ENCODE measurements around the gene GMIP. TPM values are rescaled to one million over a fixed set of nuclear protein-coding genes. Genes with fewer than 3 reads are reported as not detected.

Gene GMIP
- total and polyA plus RNA-seq, 2 of the 13 experiments (the other 11 are each of a cell fraction or from before 2014, with no cell fraction given): 1.5 to 1.8 TPM

- in situ Hi-C loops (cut with HindIII; ENCODE audit: extremely low pct_ligation_motif_present, low pct_unique_long_range_greater_than_20kb): no loop called here
These were observed 54.9 kb downstream of the GMIP start for GRCh38 chr19:19588546-19588945.

More at GRCh38 chr19:19588546-19588945, 54.9 kb downstream of the GMIP start:
- no peak overlapping the region for H2AFZ ChIP-seq (ENCODE audit: low read length)
- H3K27ac ChIP-seq (ENCODE audit: extremely low read length, insufficient read depth, low read length): no peak overlapping the region
- FAIRE-seq (no peak), DNase-seq (ENCODE audit: low spot score) (no peak), ATAC-seq (no peak)
- H3K9me3 ChIP-seq (ENCODE audit: low read length): no peaks in the 10 kb centered on the region
- H3K4me1 ChIP-seq (ENCODE audit: insufficient read depth, low read length): no peaks in the 10 kb centered on the region
- BruUV-seq (replicated peaks): no TSS peak
- no peaks in the 10 kb centered on the region for H3K79me2 ChIP-seq (ENCODE audit: insufficient read depth, low read length)
- H3K36me3 ChIP-seq (replicated peaks in 1 of 2; ENCODE audit: control insufficient read depth in 1 of 2, insufficient read depth in 2 of 2, low read length in 2 of 2): no peaks in the 10 kb centered on the region
- H3K9ac ChIP-seq (ENCODE audit: insufficient read depth, low read depth, low read length): no peak overlapping the region
- H3K4me2 ChIP-seq (ENCODE audit: low read depth, low read length): no peak overlapping the region
- ChIA-PET POLR2A (no interaction called here), CTCF (ENCODE audit: low intra/inter-chr PET ratio, low total read pairs) (no interaction called here)
- H3K27me3 ChIP-seq (ENCODE audit: control insufficient read depth in 1 of 2, insufficient read depth in 2 of 2, low read length in 2 of 2): peaks cover 0 to 7% of the 10 kb centered on the region in 2 experiments; a peak in 2 of 5 replicates
- TF ChIP-seq RFX3 (CRISPR knock-in tag; IDR thresholded peaks at IDR 0.05) (no peak), MAZ (IDR thresholded peaks at IDR 0.05; ENCODE audit: borderline replicate concordance, low read depth, low read length) (no peak), MAZ (CRISPR knock-in tag; IDR thresholded peaks at IDR 0.05; ENCODE audit: low read depth) (no peak), NFKBIZ (CRISPR knock-in tag; IDR thresholded peaks at IDR 0.05) (no peak), ZNF772 (CRISPR knock-in tag; IDR thresholded peaks at IDR 0.05) (no peak), IKZF4 (CRISPR knock-in tag; IDR thresholded peaks at IDR 0.05; ENCODE audit: borderline replicate concordance, low read depth, not compliant biosample characterization) (no peak), ZNF672 (CRISPR knock-in tag; IDR thresholded peaks at IDR 0.05) (no peak), POLR2G (IDR thresholded peaks at IDR 0.05; ENCODE audit: low read depth, low read length) (no peak), ATF7 (IDR thresholded peaks at IDR 0.05) (no peak), ATF7 (CRISPR knock-in tag; IDR thresholded peaks at IDR 0.05) (no peak), HMGXB4 (CRISPR knock-in tag; IDR thresholded peaks at IDR 0.05; ENCODE audit: borderline replicate concordance in 1 of 2, low read depth in 1 of 2) (no peak), DMTF1 (CRISPR knock-in tag; IDR thresholded peaks at IDR 0.05) (no peak), TBX2 (CRISPR knock-in tag; IDR thresholded peaks at IDR 0.05; ENCODE audit: borderline replicate concordance) (no peak), ZNF510 (CRISPR knock-in tag; IDR thresholded peaks at IDR 0.05; ENCODE audit: low read depth) (no peak), ZNF20 (CRISPR knock-in tag; IDR thresholded peaks at IDR 0.05) (no peak), IKZF5 (CRISPR knock-in tag; IDR thresholded peaks at IDR 0.05) (no peak)
- 39% methylated on average over 2 of the region's 2 CpGs for WGBS (ENCODE audit: low lambda C conversion rate)
- intact Hi-C loops (cut with micrococcal nuclease; ENCODE audit: unreplicated experiment): no loop called here
- no peaks in the 10 kb centered on the region for H4K20me1 ChIP-seq (ENCODE audit: insufficient read depth, low read length)
- no peak overlapping the region for H3K4me3 ChIP-seq (replicated peaks in 1 of 3; ENCODE audit: insufficient read depth in 1 of 3, low read depth in 2 of 3, low read length in 3 of 3)

Data from HepG2 (cell line).